Activated CD4-positive, CD25-positive, alpha-beta regulatory T cell treated with anti-CD3 and anti-CD28 coated beads, Interleukin-2, amount 50 U/mL, for 24 hours (primary cell): Measurements from ENCODE around the gene UAP1L1.

Experiments
- ATAC-seq, 2 donors: fragments of 150-1000 bp; cut with Tn5 transposase; one replicate each; pipeline ENCODE4 v1.10.0; 2021; ENCODE audit warnings: mild to moderate bottlenecking in 1 of 2, moderate library complexity in 1 of 2

UAP1L1 gene

DNA sequence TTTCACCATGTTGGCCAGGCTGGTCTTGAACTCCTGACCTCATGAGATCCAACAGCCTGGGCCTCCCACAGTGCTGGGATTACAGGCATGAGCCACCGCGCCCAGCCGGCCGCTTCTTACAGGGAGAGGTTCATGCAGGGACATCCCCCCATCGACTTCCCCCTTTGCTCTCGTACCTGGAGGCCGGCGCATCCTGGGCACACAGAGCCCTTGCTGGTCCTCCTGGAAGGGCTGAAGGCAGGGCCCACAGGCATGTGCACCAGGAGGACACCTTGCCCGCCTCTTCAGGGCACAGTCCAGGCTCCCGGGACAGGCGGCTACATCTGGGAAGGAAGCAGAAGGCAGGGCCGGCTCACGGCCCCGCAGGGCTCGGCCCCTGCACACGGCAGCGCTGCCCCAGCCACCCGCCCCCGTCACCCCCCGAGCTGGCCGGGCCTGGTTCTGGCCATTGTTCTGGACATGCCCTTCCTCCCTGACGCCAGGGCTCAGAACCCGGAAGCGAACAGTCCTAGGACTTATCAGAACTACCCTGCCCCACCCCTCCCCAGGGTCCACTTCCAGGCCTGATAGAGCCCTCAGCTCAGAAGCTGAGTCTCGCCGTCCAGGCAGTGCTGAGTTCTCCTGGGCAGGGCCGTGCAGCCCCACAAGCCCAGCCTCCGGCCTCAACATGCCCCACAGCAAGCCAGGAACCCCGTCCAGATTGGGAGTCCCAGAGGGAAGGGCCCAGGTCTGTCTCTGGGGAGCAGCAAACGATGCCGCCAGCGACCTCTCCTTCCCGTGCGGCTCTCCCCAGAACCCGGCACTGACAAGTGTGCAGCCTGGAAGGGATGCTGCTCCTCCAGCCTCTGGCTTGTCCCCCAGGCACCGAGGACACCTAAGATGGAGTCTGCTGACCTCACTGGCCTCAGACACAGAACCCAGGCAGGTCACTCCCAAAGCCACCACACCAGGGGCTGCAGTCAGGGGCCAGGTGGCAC, 34.3 kb upstream of the UAP1L1 start:
- ATAC-seq = no peak

DNA sequence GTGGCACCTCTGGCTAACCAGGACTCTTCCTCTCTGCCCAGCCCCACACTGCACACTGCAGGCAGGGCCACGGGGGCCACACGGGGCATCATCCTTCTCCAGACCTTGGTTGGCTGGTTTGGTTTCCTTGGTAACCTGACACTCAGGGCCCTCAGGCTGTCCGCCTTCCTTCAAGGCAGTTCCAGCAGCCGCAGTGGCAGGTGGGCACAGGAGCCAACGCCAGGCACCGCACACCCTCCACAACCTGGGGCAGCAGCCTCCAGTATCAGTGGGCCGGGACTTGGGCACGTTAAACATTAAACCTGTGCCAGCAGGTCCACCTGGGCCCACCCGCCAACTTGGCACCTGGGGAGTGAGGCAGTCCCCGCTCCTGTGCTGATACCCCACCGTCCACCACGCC, 33.3 kb upstream of the UAP1L1 start:
- no peak for ATAC-seq

DNA sequence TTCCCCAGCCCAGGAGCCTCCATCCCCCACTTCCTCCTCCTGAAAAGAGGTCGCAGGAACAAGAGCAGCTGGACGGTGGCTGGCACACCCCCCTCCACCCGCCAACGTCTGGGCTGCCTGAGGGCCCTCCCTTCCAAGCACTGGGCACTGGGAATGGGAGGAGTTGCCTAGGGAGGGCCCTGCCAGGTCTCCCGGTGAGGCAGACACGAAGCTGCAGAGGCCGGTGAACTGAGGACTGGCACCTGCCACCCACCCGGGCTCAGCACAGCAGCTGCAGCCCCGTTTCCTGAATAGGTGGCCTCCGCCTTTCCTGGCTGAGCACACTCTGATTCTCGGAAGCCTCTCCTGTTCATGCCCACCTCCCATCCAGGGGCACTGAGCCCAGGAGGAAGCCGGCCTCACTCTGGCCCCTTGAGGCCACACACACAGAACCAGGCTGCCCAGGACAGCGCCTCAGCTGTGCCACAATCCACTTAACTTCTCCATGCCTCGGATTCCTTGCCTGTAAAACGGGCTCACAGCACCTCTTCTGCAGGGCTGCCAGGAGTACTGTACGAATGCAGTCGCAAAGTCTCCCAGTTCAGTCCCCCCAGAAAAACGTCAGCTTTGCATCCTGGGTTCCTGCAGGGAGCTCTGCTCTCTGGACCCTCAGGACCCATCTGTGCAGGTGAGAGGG, 32.7 kb upstream of the UAP1L1 start:
- no peak for ATAC-seq

DNA sequence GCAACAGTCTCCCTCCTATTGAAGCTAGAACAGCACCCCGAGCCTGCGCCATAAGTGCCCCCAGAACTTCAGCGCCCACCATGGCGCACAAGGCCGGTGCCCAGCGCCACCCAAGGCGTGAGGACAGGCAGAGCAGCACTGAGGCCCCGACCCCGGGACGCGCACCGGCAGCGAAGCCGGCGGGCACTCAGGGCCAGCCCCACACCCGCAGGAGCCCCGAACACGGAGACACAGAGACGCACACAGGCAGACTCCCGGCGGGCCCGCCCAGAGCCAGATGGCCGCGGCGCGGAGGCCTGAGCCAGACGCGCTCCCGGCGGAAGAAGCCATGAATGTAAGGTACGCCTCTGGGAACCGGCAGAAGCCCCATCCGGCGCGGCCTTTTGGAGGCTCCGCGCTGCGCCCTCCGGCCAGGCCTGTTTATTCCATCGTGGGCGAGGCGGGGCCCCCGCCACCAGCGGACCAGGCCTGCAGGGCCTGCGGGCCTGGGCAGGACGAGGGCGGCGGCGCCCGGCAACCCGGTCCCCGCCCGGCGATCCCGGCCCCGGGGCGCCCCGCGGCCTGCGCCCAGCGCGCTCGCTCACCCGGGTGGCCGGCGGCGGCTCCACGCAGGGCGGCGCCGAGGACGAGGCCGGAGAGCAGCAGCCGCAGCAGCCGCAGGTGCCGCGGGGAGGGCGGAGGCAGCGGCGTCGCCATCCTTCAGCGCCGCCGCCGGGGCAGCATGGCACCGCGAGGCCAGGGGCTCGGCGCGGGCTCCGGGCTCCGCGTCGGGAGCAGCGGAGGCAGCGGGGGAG, 31.8 kb upstream of the UAP1L1 start:
- ATAC-seq = peak in 1 of 2 donors; percentile 12

DNA sequence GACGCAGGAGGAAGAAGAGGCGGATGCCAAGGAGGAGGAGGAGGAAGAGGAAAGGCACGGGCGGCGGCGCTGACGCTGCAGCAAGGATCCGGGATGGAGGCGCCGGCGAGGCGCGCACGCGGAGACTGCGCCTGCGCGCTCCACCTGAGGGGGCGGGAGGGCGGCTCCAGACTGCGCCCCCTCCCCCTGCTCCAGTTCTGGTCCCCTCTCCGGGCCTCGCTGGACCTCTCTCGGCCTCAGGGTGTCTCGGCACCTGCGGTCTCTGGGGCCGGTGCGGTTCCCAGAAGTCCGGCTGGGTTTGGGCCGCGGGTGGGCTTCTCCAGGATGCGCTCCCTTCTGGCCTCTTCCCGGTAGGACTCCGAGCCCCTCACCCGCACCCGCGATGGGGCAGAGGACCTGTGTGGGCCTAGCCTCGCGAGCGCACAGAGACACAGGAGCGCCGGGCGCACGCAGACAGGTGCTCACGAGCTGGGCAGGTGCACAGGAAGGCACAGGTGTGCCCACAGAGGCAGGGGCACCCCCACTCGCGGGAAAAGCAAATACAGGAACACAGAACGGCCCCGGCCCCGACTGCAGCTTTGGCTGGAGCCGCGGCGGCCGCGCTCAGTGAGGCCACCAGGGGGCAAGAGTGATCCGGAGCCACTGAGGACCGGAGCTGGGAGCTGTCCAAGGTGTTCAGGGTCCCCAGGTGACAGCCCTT, 31.1 kb upstream of the UAP1L1 start, which contains the start of gene NPDC1:
NPDC1 (minus strand) TSS at position 90 of the 700 bp plus-strand sequence. CDS start 188 bp downstream, outside the sequence.
- ATAC-seq = peak; percentile 72 to 87

DNA sequence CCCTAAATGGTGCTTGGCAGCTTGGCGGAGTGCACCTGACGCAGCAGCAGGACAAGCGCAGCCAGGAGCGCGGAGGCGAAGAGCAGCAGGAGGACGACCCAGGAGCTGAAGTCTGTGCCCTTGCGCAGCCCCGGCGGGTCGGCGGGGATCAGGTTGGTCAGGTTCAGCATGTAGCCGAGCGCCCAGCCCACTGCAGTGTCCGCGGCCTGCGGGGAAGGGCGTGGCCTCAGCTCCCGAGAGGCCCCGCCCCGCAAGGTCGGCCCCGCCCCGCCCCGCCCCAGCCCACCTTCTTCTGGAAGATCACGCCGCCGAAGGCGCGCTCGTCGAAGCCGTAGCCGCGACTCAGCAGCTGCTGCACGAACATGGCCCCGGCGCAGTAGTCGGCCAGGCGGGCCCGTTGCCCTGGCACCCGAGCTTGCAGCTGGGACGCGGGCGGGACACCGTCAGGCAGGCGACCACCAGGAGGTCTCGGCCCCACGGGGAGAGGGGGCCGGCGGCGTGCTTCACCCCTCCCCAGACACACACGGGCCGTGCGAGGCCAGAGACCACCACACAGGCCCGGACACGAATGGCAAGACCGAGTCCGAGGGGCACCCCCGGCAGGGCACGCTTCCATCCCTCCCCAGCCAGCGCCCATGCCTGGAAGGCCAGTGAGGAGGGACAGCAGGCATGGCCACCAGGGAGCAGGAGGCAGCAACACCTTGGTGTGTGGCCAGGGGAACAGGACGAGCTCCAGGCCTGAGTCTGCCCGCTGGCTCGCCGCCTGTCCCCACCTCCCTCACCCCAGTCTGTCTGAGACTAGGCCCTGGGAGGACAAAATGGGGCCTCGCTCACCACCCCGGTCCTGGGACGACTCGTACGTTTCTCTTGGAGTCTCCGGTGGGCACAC, 28.4 kb upstream of the UAP1L1 start:
- ATAC-seq = no peak

DNA sequence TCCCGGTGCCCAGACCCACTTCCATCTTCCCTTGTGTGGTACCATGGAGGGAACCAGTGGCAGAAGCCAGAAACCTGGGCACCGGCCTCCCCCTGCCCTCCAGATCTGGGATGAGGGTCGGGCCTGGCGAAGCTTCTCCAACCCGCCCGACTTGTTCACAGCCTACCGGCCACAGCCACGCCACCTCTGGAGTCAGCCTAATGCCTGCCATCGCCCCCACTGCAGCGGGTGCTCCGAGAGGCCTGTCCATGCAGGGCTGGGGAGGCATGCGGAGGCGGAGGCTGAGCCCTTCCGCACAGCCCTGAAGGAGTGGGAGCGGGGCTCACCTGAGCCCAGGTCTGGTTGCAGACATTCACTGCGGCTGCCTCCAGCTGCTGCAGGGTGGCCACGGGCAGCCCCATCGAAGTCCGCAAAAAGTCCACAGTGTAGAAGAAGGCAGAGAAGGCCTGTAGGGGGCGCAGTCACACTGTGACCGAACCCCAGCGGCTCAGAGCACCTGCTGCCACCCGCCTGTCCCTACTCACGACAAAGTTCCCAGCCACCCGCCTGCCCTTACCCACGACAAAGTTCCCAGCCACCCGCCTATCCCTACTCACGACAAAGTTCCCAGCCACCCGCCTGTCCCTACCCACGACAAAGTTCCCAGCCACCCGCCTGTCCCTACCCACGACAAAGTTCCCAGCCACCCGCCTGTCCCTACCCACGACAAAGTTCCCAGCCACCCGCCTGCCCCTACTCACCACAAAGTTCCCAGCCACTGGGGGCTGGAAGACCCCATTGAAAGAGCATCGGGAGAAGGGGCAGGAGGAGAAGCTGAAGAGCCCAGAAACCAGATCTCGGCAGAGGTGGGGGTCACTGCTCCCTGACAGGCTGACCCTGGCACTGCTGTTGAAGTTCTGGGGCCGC, 27.5 kb upstream of the UAP1L1 start:
- ATAC-seq = peak; percentile 18 to 38

DNA sequence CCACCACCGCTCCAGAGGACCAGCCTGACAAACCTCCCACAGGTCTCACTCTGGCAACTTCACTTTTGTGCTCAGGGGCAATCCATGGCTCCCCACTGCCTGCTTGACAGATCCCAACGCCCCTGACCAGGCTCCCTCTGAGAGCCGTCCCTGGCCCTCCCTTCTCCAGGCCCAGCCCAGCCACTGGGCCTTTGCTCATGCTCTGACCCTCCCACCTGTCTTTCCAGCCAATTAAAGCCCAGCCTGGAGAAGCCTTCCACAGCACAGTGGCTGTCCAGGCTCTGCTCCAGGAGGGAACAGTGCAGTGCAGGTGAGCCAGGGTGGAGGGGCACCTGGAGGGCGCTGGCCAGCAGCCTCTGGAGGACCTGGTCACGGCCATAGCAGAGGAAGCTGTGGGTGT, 26.7 kb upstream of the UAP1L1 start:
- no peak for ATAC-seq

DNA sequence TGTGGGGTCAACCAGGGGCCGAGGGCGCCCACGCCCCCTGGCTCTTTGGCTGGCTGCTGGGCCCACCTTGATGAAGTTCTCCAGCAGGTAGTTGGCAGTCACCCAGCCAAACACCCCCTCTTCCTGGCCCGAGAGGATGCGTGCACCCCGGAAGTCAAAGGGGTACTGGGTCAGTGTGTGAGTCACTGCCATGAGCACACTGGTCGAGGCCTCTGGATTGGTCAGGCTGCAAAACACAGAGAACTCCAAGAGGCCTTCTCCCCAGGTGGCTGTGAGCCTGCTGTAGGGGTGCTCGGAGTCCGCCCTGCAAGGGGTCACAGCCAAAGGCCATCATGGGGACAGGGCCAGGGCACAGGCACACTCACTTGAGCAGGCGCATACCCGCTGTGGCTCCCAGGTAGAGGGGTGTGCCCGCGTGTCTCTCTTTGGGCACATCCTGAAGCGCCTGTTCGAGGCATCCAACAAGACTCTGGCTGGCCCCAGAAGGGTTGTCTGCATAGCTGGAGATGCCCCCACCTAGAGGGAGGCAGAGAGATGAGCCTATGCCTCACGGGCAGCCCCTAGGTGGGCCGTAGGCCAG, 26.1 kb upstream of the UAP1L1 start:
- no peak for ATAC-seq

DNA sequence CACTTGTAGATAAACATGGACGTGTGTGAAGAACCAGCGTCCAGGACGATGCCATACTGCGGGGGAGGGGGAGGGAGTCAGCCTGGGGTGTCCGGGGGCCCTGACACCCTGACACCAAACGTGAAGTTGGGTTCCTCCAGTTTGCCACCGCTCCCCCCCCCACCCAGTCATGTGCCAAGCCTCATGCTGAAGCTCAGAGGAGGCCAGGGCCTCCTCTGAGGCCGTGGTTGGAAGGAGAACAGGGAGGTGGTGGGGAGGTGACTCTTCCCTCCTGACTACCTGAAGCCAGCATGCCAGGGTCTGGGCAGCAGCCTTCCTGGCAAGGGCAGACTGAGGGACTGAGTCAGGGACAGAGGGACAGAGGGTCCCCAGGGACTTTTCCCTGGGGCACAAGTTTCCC, 25.0 kb upstream of the UAP1L1 start:
- no peak for ATAC-seq

DNA sequence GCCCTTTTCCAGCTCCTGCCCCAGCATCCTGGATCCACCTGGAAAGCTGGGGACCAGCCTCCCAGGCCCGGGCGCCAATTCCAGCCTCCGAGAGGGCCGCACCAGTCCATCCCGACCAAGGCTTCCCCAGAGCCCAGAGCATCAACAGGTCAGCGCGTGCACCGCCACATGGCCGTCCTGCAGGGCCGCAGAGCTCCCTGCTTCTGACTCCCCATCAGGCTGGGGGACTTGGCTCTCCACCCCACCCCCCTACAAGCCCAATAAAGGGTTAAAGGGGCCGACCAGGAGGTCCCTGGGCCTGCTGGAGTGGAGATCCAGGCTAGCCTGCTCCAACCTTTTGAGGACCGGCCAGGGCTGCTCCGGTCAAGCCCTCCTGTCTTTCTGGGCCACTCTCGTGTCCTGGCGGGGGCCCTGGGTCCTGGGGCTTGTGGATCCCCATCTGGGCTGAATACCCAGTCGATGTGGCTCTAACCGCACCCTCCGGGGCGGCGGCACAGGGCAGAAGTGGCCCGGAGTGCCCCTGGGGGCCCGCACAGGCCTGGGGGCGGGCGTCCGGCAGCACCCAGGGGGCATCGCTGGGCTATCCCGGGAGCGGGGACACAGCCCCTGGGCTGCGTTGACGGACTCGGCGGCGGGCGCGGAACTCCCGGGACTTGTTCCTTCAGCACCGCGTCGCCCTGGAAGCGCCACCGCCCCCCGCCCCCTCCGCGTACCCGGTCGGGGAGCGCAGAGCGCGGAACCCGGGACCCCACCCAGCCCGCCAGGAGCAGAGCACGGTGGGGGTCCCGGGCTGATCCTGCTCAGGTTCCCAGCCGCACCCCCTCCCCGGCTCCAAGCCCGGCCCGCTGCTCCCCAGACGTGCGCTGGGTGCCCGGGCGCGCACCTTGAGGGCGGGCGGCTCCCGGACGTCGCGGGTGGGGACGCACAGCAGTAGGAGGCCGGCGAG, 24.0 kb upstream of the UAP1L1 start:
- peak in 1 of 2 donors; percentile 16 for ATAC-seq

DNA sequence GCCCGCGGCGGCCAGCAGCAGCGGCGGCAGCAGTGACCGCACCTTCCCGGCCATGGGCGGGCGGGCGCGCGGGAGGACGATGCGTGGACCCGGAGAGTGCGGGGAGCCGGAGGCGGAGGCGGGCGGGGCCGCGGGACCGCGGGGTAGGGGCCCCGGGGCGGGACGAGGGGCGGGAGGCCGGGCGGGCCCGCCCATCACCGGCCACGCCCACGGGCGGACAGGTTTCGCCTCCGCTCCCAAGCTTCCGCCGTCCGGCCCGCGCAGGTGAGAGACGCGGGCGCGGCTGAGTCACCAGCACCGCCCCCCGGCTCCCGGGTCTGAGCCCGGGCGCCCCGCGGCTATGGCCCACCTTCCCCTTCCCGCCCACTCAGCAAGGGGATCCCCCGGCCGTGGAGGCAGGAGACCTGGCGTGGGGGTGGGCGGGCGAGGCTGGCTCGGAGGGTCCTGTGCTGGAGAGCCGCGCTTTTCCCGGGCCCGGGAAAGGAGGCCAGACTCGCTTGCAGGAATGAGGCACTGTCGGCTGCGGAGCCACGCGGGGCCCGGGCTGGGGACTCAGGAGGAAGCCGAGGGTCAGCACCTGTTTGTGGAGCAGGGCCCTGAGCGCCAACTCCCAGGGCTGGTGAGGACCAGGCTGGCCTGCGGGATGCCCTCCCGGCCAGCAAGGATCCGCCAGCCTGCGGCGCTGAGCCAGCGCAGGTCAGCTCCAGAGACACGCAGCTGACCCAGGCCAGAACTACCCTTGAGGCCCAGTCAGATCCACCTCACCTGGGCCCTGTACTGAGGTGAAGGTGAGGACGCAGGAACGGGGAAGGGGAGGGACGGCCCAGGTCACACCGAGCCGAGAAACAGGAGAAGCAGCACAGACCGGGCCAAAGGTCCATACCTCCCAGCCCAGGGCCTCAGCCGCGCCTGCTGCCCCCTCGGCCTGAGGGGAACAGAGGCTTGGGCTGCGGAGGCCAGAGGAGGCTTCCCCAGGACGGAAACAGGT, 23.1 kb upstream of the UAP1L1 start, which contains the start of gene ENTPD2:
ENTPD2 (minus strand) TSS at position 118 of the 988 bp plus-strand sequence; CDS start at position 54, 64 bp downstream.
- ATAC-seq = peak; percentile 55 to 68

DNA sequence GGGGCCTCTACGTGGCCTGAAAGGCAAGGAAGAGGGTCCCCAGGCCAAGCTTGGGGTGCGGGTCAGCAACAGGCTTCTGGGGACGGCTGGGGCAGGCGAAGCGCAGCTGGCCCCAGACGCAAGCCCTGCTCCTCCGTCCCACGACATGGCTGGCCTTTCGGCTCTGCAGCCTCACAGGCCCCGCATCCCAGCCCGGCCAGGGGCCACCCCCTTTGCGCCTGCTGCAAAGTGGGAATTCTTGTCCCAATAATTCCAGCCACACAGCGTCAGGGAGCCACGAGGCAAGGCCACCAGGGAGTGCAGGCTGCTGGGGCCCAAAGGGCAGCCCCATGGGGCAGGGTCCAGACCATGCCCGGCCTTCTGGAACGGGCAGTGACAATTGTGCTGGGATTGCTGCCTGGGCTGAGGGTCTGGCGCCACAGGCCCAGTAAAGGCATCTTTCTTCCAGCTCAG, 22.4 kb upstream of the UAP1L1 start:
- ATAC-seq = no peak

DNA sequence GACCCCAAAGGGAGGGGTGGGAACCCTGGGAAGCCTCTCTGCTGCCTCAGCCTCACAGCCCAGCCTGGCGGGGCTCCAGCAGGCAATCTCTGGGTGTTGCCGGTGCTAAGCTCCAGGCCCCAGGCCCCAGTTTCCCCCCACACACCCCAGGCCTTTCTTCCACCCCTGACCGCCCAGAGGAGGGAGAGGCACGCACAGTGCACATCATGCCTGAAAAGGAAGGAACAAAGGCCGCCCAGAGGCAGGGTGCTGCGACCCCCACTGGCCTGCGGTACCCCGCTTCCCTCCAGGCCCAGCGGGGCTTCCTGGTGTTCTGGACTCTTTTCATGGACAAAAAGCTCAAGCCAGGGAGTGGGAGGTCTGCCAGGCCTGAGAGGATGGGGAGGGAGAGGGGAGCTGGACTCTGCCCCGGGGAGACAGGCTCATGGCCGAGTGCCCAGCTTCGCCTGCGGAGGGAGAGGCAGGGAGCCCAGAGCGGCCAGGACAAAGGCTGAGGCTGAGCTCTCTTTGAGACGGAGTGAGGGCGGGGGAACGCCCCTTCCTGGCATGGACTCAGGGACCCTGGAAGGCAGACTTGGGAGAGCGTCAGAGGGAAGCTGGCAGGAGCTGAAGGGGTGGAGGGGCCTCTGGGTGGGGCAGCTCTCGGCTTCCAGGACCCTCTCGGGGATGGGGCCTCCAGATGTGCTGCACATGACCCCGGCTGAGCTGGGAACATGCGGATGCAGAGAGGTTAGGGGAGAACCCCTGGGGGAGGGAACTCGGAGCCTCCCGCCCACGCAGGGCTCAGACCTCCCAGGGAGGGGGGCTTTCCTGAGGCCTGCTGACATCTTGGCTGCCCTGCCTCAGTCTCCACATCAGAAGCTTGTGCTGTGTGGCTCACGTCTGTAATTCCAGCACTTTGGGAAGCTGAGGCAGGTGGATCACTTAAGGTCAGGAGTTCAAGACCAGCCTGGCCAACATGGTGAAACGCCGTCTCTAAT, 21.6 kb upstream of the UAP1L1 start:
- ATAC-seq = no peak

DNA sequence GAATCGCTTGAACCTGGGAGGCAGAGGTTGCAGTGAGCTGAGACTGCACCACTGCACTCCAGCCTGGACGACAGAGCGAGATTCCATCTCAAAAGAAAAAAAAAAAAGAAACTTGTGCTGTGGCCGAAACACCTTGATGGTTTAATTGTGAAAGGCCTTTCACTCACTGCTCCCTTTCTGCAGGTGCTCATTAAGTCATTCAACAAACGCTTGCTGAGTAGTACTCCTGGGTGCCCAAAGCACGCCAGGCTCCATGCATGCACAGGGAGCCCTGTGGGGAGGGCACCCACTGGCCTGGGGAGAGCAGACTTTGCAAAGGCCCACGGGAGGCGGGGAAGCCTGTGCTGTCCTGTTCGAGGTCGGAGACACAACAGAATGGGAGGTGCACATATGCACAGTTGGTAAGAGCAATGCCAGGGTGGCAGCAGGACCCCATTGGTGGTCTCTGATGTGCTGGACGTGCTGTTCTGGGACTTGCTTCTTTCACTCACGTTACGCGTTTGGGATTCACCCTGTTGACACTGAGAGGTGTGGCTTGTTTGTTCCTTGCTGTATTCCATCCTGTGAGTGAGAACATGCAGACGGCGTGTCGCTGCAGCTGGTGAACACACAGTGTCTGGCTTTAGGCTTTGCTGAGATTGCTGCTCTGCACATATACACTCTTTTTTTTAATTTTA, 20.4 kb upstream of the UAP1L1 start:
- ATAC-seq = no peak
